ENCODE data around the gene WDR31.

Gene WDR31

GRCh38 chr9:113359385-113359784, 19.3 kb upstream of the WDR31 start:
- no peaks in the 10 kb centered on the region for H3K9me3 ChIP-seq (ENCODE audit: severe bottlenecking)
- H3K4me1 ChIP-seq (ENCODE audit: insufficient read depth, poor library complexity, severe bottlenecking) = no peaks in the 10 kb centered on the region
- no peak overlapping the region for H3K4me3 ChIP-seq (ENCODE audit: severe bottlenecking)
- ATAC-seq (ENCODE audit: low read depth) (no peak), DNase-seq (ENCODE audit: low spot score) (no peak)
- H3K27ac ChIP-seq (ENCODE audit: poor library complexity, severe bottlenecking) = no peak overlapping the region
- H3K36me3 ChIP-seq (ENCODE audit: low read depth) = no peaks in the 10 kb centered on the region
- no peaks in the 10 kb centered on the region for H3K27me3 ChIP-seq (ENCODE audit: insufficient read depth, poor library complexity, severe bottlenecking)
- TF ChIP-seq CTCF (IDR thresholded peaks at IDR 0.05; ENCODE audit: poor library complexity, severe bottlenecking) = no peak

GRCh38 chr9:113356686-113357292, 16.7 kb upstream of the WDR31 start:
- Histone ChIP-seq H3K27me3 (ENCODE audit: insufficient read depth, poor library complexity, severe bottlenecking) (no peaks in the 10 kb centered on the region), H3K4me1 (ENCODE audit: insufficient read depth, poor library complexity, severe bottlenecking) (no peaks in the 10 kb centered on the region), H3K4me3 (ENCODE audit: severe bottlenecking) (no peak overlapping the region), H3K9me3 (ENCODE audit: severe bottlenecking) (no peaks in the 10 kb centered on the region), H3K36me3 (ENCODE audit: low read depth) (no peaks in the 10 kb centered on the region), H3K27ac (ENCODE audit: poor library complexity, severe bottlenecking) (no peak overlapping the region)
- ATAC-seq (ENCODE audit: low read depth) (no peak), DNase-seq (ENCODE audit: low spot score) (no peak)
- TF ChIP-seq CTCF (IDR thresholded peaks at IDR 0.05; ENCODE audit: poor library complexity, severe bottlenecking) = no peak

- Histone ChIP-seq H3K36me3 (ENCODE audit: low read depth) (no peaks in the 10 kb centered on the region), H3K4me3 (ENCODE audit: severe bottlenecking) (no peak overlapping the region), H3K27me3 (ENCODE audit: insufficient read depth, poor library complexity, severe bottlenecking) (peaks cover 13% of the 10 kb centered on the region), H3K27ac (ENCODE audit: poor library complexity, severe bottlenecking) (no peak overlapping the region), H3K4me1 (ENCODE audit: insufficient read depth, poor library complexity, severe bottlenecking) (no peaks in the 10 kb centered on the region), H3K9me3 (ENCODE audit: severe bottlenecking) (no peaks in the 10 kb centered on the region)
- no peak for TF ChIP-seq CTCF (IDR thresholded peaks at IDR 0.05; ENCODE audit: poor library complexity, severe bottlenecking)
- no peak for ATAC-seq (ENCODE audit: low read depth)
- no peak for DNase-seq (ENCODE audit: low spot score)
Observed at GRCh38 chr9:113355040-113355596, 15.0 kb upstream of the WDR31 start.

GRCh38 chr9:113352411-113352810, 12.3 kb upstream of the WDR31 start:
- TF ChIP-seq CTCF (IDR thresholded peaks at IDR 0.05; ENCODE audit: poor library complexity, severe bottlenecking) = no peak
- Histone ChIP-seq H3K27ac (ENCODE audit: poor library complexity, severe bottlenecking) (no peak overlapping the region), H3K4me1 (ENCODE audit: insufficient read depth, poor library complexity, severe bottlenecking) (no peaks in the 10 kb centered on the region), H3K4me3 (ENCODE audit: severe bottlenecking) (no peak overlapping the region), H3K36me3 (ENCODE audit: low read depth) (no peaks in the 10 kb centered on the region), H3K9me3 (ENCODE audit: severe bottlenecking) (no peaks in the 10 kb centered on the region), H3K27me3 (ENCODE audit: insufficient read depth, poor library complexity, severe bottlenecking) (peaks cover 22% of the 10 kb centered on the region)
- ATAC-seq (ENCODE audit: low read depth) (peak; percentile 39; the same call in 1 of the 3 replicates), DNase-seq (ENCODE audit: low spot score) (no peak)

- Histone ChIP-seq H3K27ac (ENCODE audit: poor library complexity, severe bottlenecking) (no peak overlapping the region), H3K4me3 (ENCODE audit: severe bottlenecking) (no peak overlapping the region), H3K9me3 (ENCODE audit: severe bottlenecking) (no peaks in the 10 kb centered on the region), H3K4me1 (ENCODE audit: insufficient read depth, poor library complexity, severe bottlenecking) (no peaks in the 10 kb centered on the region), H3K27me3 (ENCODE audit: insufficient read depth, poor library complexity, severe bottlenecking) (peaks cover 22% of the 10 kb centered on the region), H3K36me3 (ENCODE audit: low read depth) (no peaks in the 10 kb centered on the region)
- DNase-seq (ENCODE audit: low spot score) (no peak), ATAC-seq (ENCODE audit: low read depth) (no peak)
- no peak for TF ChIP-seq CTCF (IDR thresholded peaks at IDR 0.05; ENCODE audit: poor library complexity, severe bottlenecking)
Observed at GRCh38 chr9:113352006-113352405, 11.9 kb upstream of the WDR31 start.

Measured in RWPE2 (cell line).